GM19397 (cell line): ENCODE data around the gene SEMA3G.
A peak's percentile ranks its signal among the peaks of the same experiment; 100 is the strongest.

ENCODE experiments used
- ATAC-seq: cut with Tn5 transposase; IDR thresholded peaks from one replicate; pipeline ENCODE4 v1.9.1; 2021; ENCODE audit warnings: mild to moderate bottlenecking, moderate library complexity; ENCODE audit not compliant: unreplicated experiment

The SEMA3G gene

GRCh38 chr3:52454938-52455282 is 10.0 kb upstream of the SEMA3G start:
- peak; percentile 6 for ATAC-seq

- ATAC-seq, result no peak
These were observed 9.5 kb upstream of the SEMA3G start for GRCh38 chr3:52454250-52454937.

- ATAC-seq, result no peak
These were observed 8.8 kb upstream of the SEMA3G start, which contains the start of gene TNNC1 for GRCh38 chr3:52453496-52454249. Gene TNNC1, minus strand, starts transcription at chr3:52454041. Its CDS starts 26 bp downstream, at chr3:52454015.

GRCh38 chr3:52452570-52453221 is 7.8 kb upstream of the SEMA3G start:
- no peak for ATAC-seq

GRCh38 chr3:52452126-52452525 is 7.2 kb upstream of the SEMA3G start:
- no peak for ATAC-seq

GRCh38 chr3:52451237-52452083 is 6.6 kb upstream of the SEMA3G start:
- ATAC-seq, result no peak

GRCh38 chr3:52450489-52451236 is 5.8 kb upstream of the SEMA3G start:
- ATAC-seq, result no peak

GRCh38 chr3:52447512-52448355 is 2.8 kb upstream of the SEMA3G start:
- no peak for ATAC-seq

- ATAC-seq, result no peak
These were observed 2.0 kb upstream of the SEMA3G start for GRCh38 chr3:52446631-52447511.

GRCh38 chr3:52446042-52446441 is 1.1 kb upstream of the SEMA3G start:
- no peak for ATAC-seq

GRCh38 chr3:52443791-52444687 is 864 bp downstream of the SEMA3G start:
- no peak for ATAC-seq

GRCh38 chr3:52443268-52443610 is 1.7 kb downstream of the SEMA3G start:
- ATAC-seq, result no peak

- ATAC-seq, result no peak
These were observed 2.3 kb downstream of the SEMA3G start for GRCh38 chr3:52442409-52443267.

- no peak for ATAC-seq
These were observed 3.1 kb downstream of the SEMA3G start for GRCh38 chr3:52441772-52442332.

GRCh38 chr3:52441091-52441771 is 3.7 kb downstream of the SEMA3G start:
- ATAC-seq, result no peak

- ATAC-seq, result no peak
These were observed 4.2 kb downstream of the SEMA3G start for GRCh38 chr3:52440671-52441070.
